Stimulated activated memory B cell treated with anti-CD40 and anti-IgM and Interleukin-4, amounts not matched to agents 10 μg/mL and 1 μg/mL and 100 μg/mL, for 72 hours (primary cell): ENCODE results near the gene ITSN1.
"Not testable (repeated sequence)": the region's sequence is repeated elsewhere in the genome, so short reads cannot be mapped to it uniquely, and the experiment has no call there.

Source experiments
- ATAC-seq: fragments of 150-1000 bp; cut with Tn5 transposase; 2 replicates; pipeline ENCODE4 v1.10.0; 2021
- H3K27ac Mint-ChIP-seq: one replicate; pipeline ENCODE4 v1.8.0; 2022; ENCODE audit warnings: mild to moderate bottlenecking, mixed read lengths
- H3K27me3 Mint-ChIP-seq: one replicate; pipeline ENCODE4 v1.8.0; 2022; ENCODE audit warnings: mixed read lengths
- H3K36me3 Mint-ChIP-seq: one replicate; pipeline ENCODE4 v1.8.0; 2022; ENCODE audit warnings: mixed read lengths
- H3K4me1 Mint-ChIP-seq: one replicate; pipeline ENCODE4 v1.8.0; 2022; ENCODE audit warnings: mixed read lengths
- H3K4me3 Mint-ChIP-seq: one replicate; pipeline ENCODE4 v1.8.0; 2022; ENCODE audit warnings: mild to moderate bottlenecking, moderate library complexity, mixed read lengths
- H3K9me3 Mint-ChIP-seq: one replicate; pipeline ENCODE4 v1.8.0; 2022; ENCODE audit warnings: mixed read lengths

ITSN1 gene

GRCh38 chr21:33904041-33904440 lies 261.7 kb downstream of the ITSN1 start:
- H3K4me1 Mint-ChIP-seq = no peaks in the 10 kb centered on the region
- H3K9me3 Mint-ChIP-seq = no peaks in the 10 kb centered on the region
- no peaks in the 10 kb centered on the region for H3K27me3 Mint-ChIP-seq
- no peak overlapping the region for H3K27ac Mint-ChIP-seq
- H3K4me3 Mint-ChIP-seq = no peak overlapping the region
- no peak for ATAC-seq
- peaks cover 67% of the 10 kb centered on the region for H3K36me3 Mint-ChIP-seq

- Mint-ChIP-seq H3K9me3 (no peaks in the 10 kb centered on the region), H3K4me1 (peaks cover 9% of the 10 kb centered on the region), H3K27me3 (no peaks in the 10 kb centered on the region), H3K27ac (no peak overlapping the region), H3K36me3 (peaks cover 63% of the 10 kb centered on the region), H3K4me3 (no peak overlapping the region)
- no peak for ATAC-seq
These were observed 266.5 kb downstream of the ITSN1 start for GRCh38 chr21:33908760-33909159.

- no peak for ATAC-seq
- H3K27ac Mint-ChIP-seq = no peak overlapping the region
- H3K4me1 Mint-ChIP-seq = peaks cover 19% of the 10 kb centered on the region
- peaks cover 53% of the 10 kb centered on the region for H3K36me3 Mint-ChIP-seq
- H3K27me3 Mint-ChIP-seq = no peaks in the 10 kb centered on the region
- no peak overlapping the region for H3K4me3 Mint-ChIP-seq
- no peaks in the 10 kb centered on the region for H3K9me3 Mint-ChIP-seq
These were observed 267.5 kb downstream of the ITSN1 start for GRCh38 chr21:33909756-33910155.

- Mint-ChIP-seq H3K36me3 (peaks cover 31% of the 10 kb centered on the region), H3K27ac (peak overlapping the region; percentile 96), H3K4me3 (peak overlapping the region; percentile 59), H3K27me3 (no peaks in the 10 kb centered on the region), H3K9me3 (no peaks in the 10 kb centered on the region), H3K4me1 (peaks cover 37% of the 10 kb centered on the region)
- ATAC-seq = no peak
These were observed 271.9 kb downstream of the ITSN1 start for GRCh38 chr21:33914188-33914587.

GRCh38 chr21:33915368-33916199 lies 273.3 kb downstream of the ITSN1 start, which contains the start of gene ATP5PO:
ATP5PO (minus strand) TSS chr21:33915804; CDS start chr21:33915763, 41 bp downstream.
- Mint-ChIP-seq H3K4me3 (peak within 1 kb of the TSS; percentile 100), H3K27me3 (no peaks in the 10 kb centered on the region), H3K27ac (peak within 1 kb of the TSS; percentile 96), H3K36me3 (peaks cover 22% of the 10 kb centered on the region), H3K9me3 (no peaks in the 10 kb centered on the region), H3K4me1 (peaks cover 37% of the 10 kb centered on the region)
- peak; percentile 100 for ATAC-seq

- ATAC-seq = no peak
- Mint-ChIP-seq H3K27me3 (no peaks in the 10 kb centered on the region), H3K4me3 (peak overlapping the region; percentile 100), H3K4me1 (peaks cover 37% of the 10 kb centered on the region), H3K36me3 (peaks cover 16% of the 10 kb centered on the region), H3K27ac (peak overlapping the region; percentile 96), H3K9me3 (no peaks in the 10 kb centered on the region)
These were observed 273.9 kb downstream of the ITSN1 start for GRCh38 chr21:33916200-33916567.

- Mint-ChIP-seq H3K4me1 (peaks cover 37% of the 10 kb centered on the region), H3K9me3 (no peaks in the 10 kb centered on the region), H3K27me3 (no peaks in the 10 kb centered on the region), H3K4me3 (no peak overlapping the region), H3K36me3 (peaks cover 13% of the 10 kb centered on the region), H3K27ac (no peak overlapping the region)
- no peak for ATAC-seq
These were observed 275.1 kb downstream of the ITSN1 start for GRCh38 chr21:33917421-33917820.

GRCh38 chr21:33924079-33924765 lies 281.9 kb downstream of the ITSN1 start:
- no peaks in the 10 kb centered on the region for H3K9me3 Mint-ChIP-seq
- no peaks in the 10 kb centered on the region for H3K36me3 Mint-ChIP-seq
- no peaks in the 10 kb centered on the region for H3K27me3 Mint-ChIP-seq
- no peak overlapping the region for H3K4me3 Mint-ChIP-seq
- H3K4me1 Mint-ChIP-seq = no peaks in the 10 kb centered on the region
- peak; percentile 94 for ATAC-seq
- H3K27ac Mint-ChIP-seq = no peak overlapping the region

GRCh38 chr21:33924766-33925100 lies 282.4 kb downstream of the ITSN1 start:
- H3K27me3 Mint-ChIP-seq = no peaks in the 10 kb centered on the region
- ATAC-seq = no peak
- H3K27ac Mint-ChIP-seq = no peak overlapping the region
- no peaks in the 10 kb centered on the region for H3K9me3 Mint-ChIP-seq
- H3K4me3 Mint-ChIP-seq = no peak overlapping the region
- no peaks in the 10 kb centered on the region for H3K36me3 Mint-ChIP-seq
- no peaks in the 10 kb centered on the region for H3K4me1 Mint-ChIP-seq

GRCh38 chr21:33926248-33926647 lies 283.9 kb downstream of the ITSN1 start:
- H3K4me1 Mint-ChIP-seq, H3K27ac Mint-ChIP-seq: not testable (repeated sequence)

GRCh38 chr21:33931052-33931798 lies 288.9 kb downstream of the ITSN1 start:
- H3K9me3 Mint-ChIP-seq, ATAC-seq, H3K4me1 Mint-ChIP-seq, H3K36me3 Mint-ChIP-seq, H3K27me3 Mint-ChIP-seq: not testable (repeated sequence)
- peak overlapping the region; percentile 77 for H3K4me3 Mint-ChIP-seq
- H3K27ac Mint-ChIP-seq = peak overlapping the region; percentile 85

More at GRCh38 chr21:33926248-33926647, 283.9 kb downstream of the ITSN1 start:
- not testable (repeated sequence) for H3K9me3 Mint-ChIP-seq, ATAC-seq, H3K36me3 Mint-ChIP-seq, H3K27me3 Mint-ChIP-seq, H3K4me3 Mint-ChIP-seq

GRCh38 chr21:33931799-33932390 lies 289.6 kb downstream of the ITSN1 start:
- Mint-ChIP-seq H3K36me3 (no peaks in the 10 kb centered on the region), H3K9me3 (no peaks in the 10 kb centered on the region), H3K4me3 (peak overlapping the region; percentile 77), H3K4me1 (peaks cover 10% of the 10 kb centered on the region), H3K27ac (peak overlapping the region; percentile 85), H3K27me3 (no peaks in the 10 kb centered on the region)
- no peak for ATAC-seq

GRCh38 chr21:33932731-33933130 lies 290.4 kb downstream of the ITSN1 start:
- H3K27me3 Mint-ChIP-seq = no peaks in the 10 kb centered on the region
- H3K4me1 Mint-ChIP-seq = peaks cover 16% of the 10 kb centered on the region
- no peaks in the 10 kb centered on the region for H3K9me3 Mint-ChIP-seq
- H3K36me3 Mint-ChIP-seq = no peaks in the 10 kb centered on the region
- peak overlapping the region; percentile 85 for H3K27ac Mint-ChIP-seq
- no peak overlapping the region for H3K4me3 Mint-ChIP-seq
- ATAC-seq = no peak

GRCh38 chr21:33936301-33937038 lies 294.2 kb downstream of the ITSN1 start:
- ATAC-seq = no peak
- H3K27ac Mint-ChIP-seq = no peak overlapping the region
- no peak overlapping the region for H3K4me3 Mint-ChIP-seq
- H3K9me3 Mint-ChIP-seq = no peaks in the 10 kb centered on the region
- H3K27me3 Mint-ChIP-seq = no peaks in the 10 kb centered on the region
- peaks cover 22% of the 10 kb centered on the region for H3K4me1 Mint-ChIP-seq
- no peaks in the 10 kb centered on the region for H3K36me3 Mint-ChIP-seq
